HG03097 (cell line): ENCODE measurements around the gene RPS2.

ENCODE experiments used
- ATAC-seq: cut with Tn5 transposase; IDR thresholded peaks from one replicate; pipeline ENCODE4 v1.9.1; 2021; ENCODE audit not compliant: unreplicated experiment, low FRiP score

Gene RPS2

DNA sequence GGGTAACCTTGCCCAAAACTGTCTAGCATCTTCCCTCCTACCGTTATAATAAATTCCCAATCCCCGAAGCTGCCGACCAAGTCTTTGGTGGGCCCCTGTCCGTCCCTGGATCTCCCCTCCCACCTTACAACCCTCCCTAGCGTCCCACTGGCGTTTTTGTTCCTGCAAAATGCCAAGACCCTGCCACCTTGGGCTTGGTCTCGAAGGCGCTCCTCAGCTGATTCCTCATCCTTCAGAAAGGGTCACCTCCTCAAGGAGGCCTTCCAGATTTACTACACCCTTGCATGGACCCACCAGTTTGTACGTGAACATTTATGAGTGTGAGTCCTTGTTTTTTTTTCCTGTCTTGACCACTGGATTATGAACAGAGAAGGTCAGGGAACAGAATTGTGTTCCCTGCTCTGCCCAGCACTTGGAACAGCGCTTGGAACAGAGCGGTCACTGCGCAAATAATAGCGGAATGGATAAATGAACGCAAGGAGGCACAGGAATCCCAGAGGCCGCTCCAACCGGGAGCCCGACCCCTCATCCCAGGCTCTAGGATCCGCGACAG, 18.4 kb upstream of the RPS2 start:
- ATAC-seq, result no peak

GRCh38 chr16:1982013-1982433, 17.4 kb upstream of the RPS2 start:
- ATAC-seq, result no peak

DNA sequence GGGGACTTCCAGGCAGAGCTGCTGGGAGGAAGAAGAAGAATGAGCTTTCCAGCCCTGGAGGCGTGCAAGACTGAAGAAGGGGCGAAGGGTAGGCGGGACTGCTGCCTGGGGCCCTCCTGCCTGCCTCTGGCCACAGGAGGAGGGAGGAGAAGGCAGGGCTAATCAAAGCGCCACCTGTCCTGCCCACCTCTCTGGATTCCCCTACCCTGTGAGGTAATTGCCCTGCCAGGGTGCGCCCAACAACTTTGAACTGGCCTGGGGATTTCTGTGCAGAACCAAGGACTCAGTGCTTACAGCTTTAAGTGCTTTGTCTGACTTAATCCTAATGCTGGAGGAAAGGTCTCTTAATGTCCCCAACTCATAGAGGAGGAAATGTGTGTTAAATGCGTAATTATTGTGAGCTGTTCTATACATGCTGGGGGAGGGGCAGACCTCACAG, 16.8 kb upstream of the RPS2 start, which contains the start of gene NOXO1:
TSS of gene NOXO1 (minus strand) at position 72 of the 439 bp plus-strand sequence. CDS start 290 bp downstream, outside the sequence.
- ATAC-seq, result no peak

- ATAC-seq, result no peak
These were observed 16.1 kb upstream of the RPS2 start for GRCh38 chr16:1980770-1981087.

GRCh38 chr16:1980030-1980769, 15.6 kb upstream of the RPS2 start:
- no peak for ATAC-seq

- ATAC-seq, result no peak
These were observed 14.8 kb upstream of the RPS2 start for GRCh38 chr16:1979271-1980029.

DNA sequence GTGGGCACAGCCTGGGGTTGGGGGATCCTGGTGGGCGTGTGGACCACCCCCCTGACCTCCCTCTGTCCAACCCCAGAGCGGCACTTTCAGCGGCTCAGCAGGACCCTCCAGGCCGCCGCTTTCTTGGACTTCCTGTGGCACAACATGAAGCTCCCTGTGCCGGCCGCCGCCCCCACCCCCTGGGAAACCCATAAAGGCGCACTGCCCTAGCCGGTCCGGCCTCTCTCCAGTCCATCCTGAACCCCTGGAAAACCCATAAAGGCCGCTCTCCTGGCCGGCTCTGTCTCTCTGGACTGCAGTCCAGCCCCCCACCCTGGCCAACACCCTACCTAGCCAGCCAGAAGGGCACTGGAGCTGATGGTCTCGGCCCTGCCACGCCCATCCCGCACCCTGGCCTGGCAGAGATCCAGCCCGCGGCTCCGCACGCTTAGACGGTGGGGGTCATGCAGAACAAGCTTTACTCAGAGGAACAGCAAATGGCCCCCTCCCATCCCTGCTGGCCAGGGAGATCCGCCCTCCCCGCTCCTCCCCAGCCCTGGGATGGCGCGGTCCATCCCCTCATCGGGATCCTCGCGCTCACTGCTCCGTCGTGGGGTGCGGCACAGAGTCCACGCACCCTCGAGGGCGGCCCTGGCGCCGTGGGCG, 14.0 kb upstream of the RPS2 start:
- no peak for ATAC-seq

DNA sequence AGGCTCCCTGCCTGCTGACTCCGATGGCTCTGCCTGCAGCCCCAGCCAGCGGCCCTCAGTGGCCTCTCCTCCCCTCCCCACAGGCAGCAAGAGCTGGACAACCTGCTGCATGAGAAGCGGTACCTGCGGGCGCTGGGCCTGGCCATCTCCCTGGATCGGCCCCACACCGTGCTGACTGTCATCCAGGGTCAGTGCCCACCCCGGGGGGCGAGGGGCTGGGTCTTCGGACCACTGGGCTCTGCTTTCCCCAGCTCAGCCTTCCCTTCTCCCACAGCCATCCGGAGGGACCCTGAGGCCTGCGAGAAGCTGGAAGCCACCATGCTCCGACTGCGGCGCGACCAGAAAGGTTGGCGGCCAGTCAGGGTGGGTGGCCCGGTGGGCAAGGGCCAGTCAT, 13.2 kb upstream of the RPS2 start:
- ATAC-seq, result no peak

- ATAC-seq, result no peak
These were observed 12.6 kb upstream of the RPS2 start for GRCh38 chr16:1976951-1977874.

DNA sequence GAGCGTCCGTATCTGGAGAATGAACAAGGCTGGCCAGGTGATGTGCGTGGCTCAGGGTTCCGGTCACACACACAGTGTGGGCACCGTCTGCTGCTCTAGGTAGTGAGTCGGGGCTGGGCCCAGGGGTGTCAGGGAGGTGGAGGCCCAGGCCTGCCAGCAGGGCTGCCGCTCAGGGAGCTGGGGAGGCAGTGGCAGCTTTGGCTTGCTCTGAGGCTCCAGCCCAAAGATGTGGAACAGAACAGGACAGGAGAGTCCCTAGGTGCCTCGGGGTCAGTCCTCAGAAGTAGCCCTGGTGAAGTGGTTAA, 11.5 kb upstream of the RPS2 start:
- ATAC-seq, result no peak

GRCh38 chr16:1975432-1976215, 11.0 kb upstream of the RPS2 start:
- ATAC-seq, result no peak

DNA sequence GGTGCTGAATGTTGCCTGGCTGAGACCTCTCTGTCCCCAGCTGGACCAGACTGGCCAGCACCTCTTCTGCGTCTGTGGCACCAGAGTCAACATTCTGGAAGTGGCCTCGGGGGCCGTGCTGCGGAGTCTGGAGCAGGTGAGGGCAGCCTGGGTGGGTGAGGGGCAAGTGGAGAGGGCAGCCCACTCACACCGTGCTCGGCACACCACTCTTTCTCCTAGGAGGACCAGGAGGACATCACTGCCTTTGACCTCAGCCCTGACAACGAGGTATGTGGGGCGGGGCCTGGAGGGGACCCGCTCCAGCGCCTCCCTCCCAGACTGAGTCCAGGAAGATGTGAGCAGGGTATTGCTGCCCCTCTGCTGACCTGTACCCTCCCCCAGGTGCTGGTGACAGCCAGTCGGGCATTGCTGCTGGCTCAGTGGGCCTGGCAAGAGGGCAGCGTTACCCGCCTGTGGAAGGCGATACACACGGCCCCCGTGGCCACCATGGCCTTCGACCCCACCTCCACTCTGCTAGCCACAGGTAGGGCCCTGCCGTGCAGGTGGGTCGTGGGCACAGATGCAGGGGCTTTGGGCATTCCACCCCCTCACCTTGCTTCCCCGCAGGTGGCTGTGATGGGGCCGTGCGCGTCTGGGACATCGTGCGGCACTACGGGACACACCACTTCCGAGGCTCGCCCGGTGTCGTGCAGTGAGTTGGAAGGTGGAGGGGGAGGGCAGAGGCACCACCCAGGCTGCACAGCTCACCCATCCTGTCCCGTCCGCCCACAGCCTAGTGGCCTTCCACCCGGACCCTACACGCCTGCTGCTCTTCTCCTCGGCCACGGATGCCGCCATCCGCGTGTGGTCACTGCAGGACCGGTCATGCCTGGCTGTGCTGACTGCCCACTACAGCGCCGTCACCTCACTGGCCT, 9.8 kb upstream of the RPS2 start:
- no peak for ATAC-seq

DNA sequence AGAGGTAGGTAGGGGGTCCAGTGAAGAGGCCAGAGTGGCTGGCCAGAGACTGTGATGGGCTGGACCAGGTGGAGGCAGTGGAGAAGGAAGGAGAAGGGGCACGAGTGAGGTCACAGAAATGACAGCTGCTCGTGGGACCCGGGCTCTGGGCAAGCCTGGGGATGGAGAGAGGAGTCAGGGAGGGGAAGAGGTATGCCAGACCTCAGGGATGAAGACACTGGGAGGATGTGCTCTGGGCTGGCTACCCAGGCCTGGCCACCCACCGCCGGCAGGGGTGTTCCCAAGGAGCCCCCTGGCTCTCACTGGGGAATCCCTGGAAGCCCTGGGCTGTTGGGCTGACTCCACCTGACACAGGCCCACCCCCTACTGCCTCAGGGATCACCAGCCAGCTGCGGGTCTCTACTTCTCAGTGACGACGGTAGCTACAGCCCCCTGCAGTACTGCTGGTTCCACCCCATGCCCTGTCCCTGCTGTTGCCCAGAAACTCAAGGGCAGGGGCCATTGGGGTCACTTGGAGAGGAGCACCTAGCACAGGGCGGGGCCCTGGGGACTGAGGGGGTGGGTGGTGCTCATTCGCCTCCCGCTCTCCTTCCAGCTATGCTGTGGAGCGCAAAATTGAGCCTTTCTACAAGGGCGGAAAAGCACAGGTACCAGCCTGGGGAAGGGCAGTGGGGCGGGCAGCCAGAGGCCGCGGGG, 9.0 kb upstream of the RPS2 start:
- no peak for ATAC-seq

- ATAC-seq, result peak; percentile 2
These were observed 7.9 kb upstream of the RPS2 start for GRCh38 chr16:1972490-1972877.

- peak; percentile 58 for ATAC-seq
These were observed 7.3 kb upstream of the RPS2 start, which contains the start of gene TBL3 for GRCh38 chr16:1971796-1972489. Gene TBL3 (plus strand): TSS chr16:1972053. CDS start chr16:1972165, 112 bp downstream.

DNA sequence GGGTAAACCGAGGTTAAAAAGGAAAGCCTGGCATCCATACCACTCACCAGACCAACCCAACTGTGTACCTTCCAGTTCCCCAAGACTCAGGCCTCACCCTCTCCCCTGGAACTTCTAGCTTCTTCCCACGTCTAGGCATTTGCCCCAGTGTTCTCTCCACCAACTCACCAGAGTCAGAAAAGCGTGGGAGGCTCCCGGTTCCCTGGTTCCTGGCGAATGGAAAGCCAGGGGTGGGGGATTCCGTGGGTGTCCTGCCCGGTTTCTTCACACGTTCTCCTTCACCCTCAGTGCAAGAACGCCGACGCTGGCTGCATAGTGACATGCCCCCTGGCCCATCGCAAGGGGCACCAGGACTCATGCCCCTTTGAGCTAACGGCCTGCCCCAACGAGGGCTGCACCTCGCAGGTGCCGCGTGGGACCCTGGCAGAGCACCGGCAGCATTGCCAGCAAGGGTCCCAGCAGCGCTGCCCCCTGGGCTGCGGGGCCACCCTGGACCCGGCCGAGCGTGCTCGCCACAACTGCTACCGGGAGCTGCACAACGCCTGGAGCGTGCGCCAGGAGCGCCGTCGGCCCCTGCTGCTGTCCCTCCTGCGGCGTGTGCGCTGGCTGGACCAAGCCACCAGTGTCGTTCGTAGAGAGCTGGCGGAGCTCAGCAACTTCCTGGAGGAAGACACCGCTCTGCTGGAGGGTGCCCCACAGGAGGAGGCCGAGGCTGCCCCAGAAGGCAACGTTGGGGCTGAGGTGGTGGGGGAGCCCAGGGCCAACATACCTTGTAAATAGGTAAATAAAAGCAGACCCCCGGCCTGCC, 3.7 kb upstream of the RPS2 start:
- no peak for ATAC-seq

DNA sequence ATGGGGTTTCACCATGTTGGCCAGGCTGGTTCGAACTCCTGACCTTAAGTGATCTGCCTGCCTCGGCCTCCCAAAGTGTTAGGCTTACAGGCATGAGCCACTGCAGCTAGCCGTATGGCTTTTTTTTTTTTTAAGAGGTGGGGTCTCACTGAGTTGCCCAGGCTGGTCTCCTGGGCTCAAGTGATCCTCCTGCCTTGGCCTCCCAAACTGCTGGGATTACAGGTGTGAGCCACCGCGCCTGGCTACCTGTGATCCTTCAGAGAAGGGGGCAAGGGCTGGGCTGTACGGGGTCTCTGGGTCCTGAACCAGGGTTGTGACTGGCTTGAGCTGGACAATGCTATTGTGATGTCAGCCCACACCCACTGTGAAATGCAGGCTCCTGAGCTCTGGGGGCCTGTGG, 1.8 kb upstream of the RPS2 start, which contains the start of gene RNF151:
TSS of gene RNF151 (plus strand) at position 397 of the 400 bp plus-strand sequence. CDS start 26 bp downstream, outside the sequence.
- no peak for ATAC-seq
